Measurements from ENCODE around the gene PROM1. TPM values are rescaled to one million over a fixed set of nuclear protein-coding genes. Genes with fewer than 3 reads are reported as not detected.

The PROM1 gene
- total and polyA plus RNA-seq, 2 donors (not counting 1 experiment from before 2014, with no cell fraction given), result 0.10 to 0.17 TPM

- Histone ChIP-seq H3K79me2 (ENCODE audit: control insufficient read depth, insufficient read depth, low read length) (no peaks in the 10 kb centered on the region), H4K20me1 (ENCODE audit: control insufficient read depth, extremely low read depth, insufficient read depth, low read length) (no peaks in the 10 kb centered on the region), H2AFZ (ENCODE audit: low read length) (no peak overlapping the region), H3K27me3 (ENCODE audit: control insufficient read depth, insufficient read depth, low read length) (peaks cover 2% of the 10 kb centered on the region), H3K4me1 (ENCODE audit: control insufficient read depth, extremely low read depth, insufficient read depth, low read length) (no peaks in the 10 kb centered on the region), H3K9ac (ENCODE audit: insufficient read depth, low read length) (no peak overlapping the region), H3K9me3 (ENCODE audit: control insufficient read depth, insufficient read depth, low read depth, low read length) (no peaks in the 10 kb centered on the region), H3K4me2 (ENCODE audit: extremely low read depth, insufficient read depth, low read length) (no peak overlapping the region), H3K27ac (ENCODE audit: insufficient read depth, low read length) (no peak overlapping the region), H3K36me3 (ENCODE audit: control insufficient read depth, insufficient read depth, low read length) (no peaks in the 10 kb centered on the region), H3K4me3 (replicated peaks in 1 of 4; ENCODE audit: control extremely low read depth in 1 of 4, insufficient read depth in 1 of 4, low read depth in 3 of 4, low read length in 4 of 4) (no peak overlapping the region)
- TF ChIP-seq EZH2 (IDR thresholded peaks at IDR 0.05; ENCODE audit: low read length, missing control alignments) (no peak), CTCF (conservative IDR thresholded peaks at IDR 0.05 in 1 of 2, IDR thresholded peaks at IDR 0.05 in 1 of 2; ENCODE audit: low read depth in 1 of 2, low read length in 2 of 2) (no peak)
- no peak for DNase-seq (ENCODE audit: low read depth in 2 of 2)
Measured at GRCh38 chr4:16129336-16129735, 45.5 kb upstream of the PROM1 start.

- H2AFZ ChIP-seq (ENCODE audit: low read length), result no peak overlapping the region
- no peaks in the 10 kb centered on the region for H3K9me3 ChIP-seq (ENCODE audit: control insufficient read depth, insufficient read depth, low read depth, low read length)
- H3K36me3 ChIP-seq (ENCODE audit: control insufficient read depth, insufficient read depth, low read length), result no peaks in the 10 kb centered on the region
- no peak for DNase-seq (ENCODE audit: low read depth in 2 of 2)
- no peak overlapping the region for H3K27ac ChIP-seq (ENCODE audit: insufficient read depth, low read length)
- H3K9ac ChIP-seq (ENCODE audit: insufficient read depth, low read length), result no peak overlapping the region
- no peaks in the 10 kb centered on the region for H4K20me1 ChIP-seq (ENCODE audit: control insufficient read depth, extremely low read depth, insufficient read depth, low read length)
- H3K79me2 ChIP-seq (ENCODE audit: control insufficient read depth, insufficient read depth, low read length), result no peaks in the 10 kb centered on the region
- no peak overlapping the region for H3K4me2 ChIP-seq (ENCODE audit: extremely low read depth, insufficient read depth, low read length)
- no peak for TF ChIP-seq CTCF (conservative IDR thresholded peaks at IDR 0.05 in 1 of 2, IDR thresholded peaks at IDR 0.05 in 1 of 2; ENCODE audit: low read depth in 1 of 2, low read length in 2 of 2)
- no peak for TF ChIP-seq EZH2 (IDR thresholded peaks at IDR 0.05; ENCODE audit: low read length, missing control alignments)
- no peak overlapping the region for H3K4me3 ChIP-seq (replicated peaks in 1 of 4; ENCODE audit: control extremely low read depth in 1 of 4, insufficient read depth in 1 of 4, low read depth in 3 of 4, low read length in 4 of 4)
- no peaks in the 10 kb centered on the region for H3K4me1 ChIP-seq (ENCODE audit: control insufficient read depth, extremely low read depth, insufficient read depth, low read length)
- peaks cover 5% of the 10 kb centered on the region for H3K27me3 ChIP-seq (ENCODE audit: control insufficient read depth, insufficient read depth, low read length)
Measured at GRCh38 chr4:16126714-16127113, 42.9 kb upstream of the PROM1 start.

- no peak for DNase-seq (ENCODE audit: low read depth in 2 of 2)
- Histone ChIP-seq H3K9me3 (ENCODE audit: control insufficient read depth, insufficient read depth, low read depth, low read length) (no peaks in the 10 kb centered on the region), H2AFZ (ENCODE audit: low read length) (no peak overlapping the region), H3K27me3 (ENCODE audit: control insufficient read depth, insufficient read depth, low read length) (peaks cover 5% of the 10 kb centered on the region), H3K4me1 (ENCODE audit: control insufficient read depth, extremely low read depth, insufficient read depth, low read length) (no peaks in the 10 kb centered on the region), H3K9ac (ENCODE audit: insufficient read depth, low read length) (no peak overlapping the region), H3K36me3 (ENCODE audit: control insufficient read depth, insufficient read depth, low read length) (no peaks in the 10 kb centered on the region), H3K27ac (ENCODE audit: insufficient read depth, low read length) (no peak overlapping the region), H3K4me2 (ENCODE audit: extremely low read depth, insufficient read depth, low read length) (no peak overlapping the region), H4K20me1 (ENCODE audit: control insufficient read depth, extremely low read depth, insufficient read depth, low read length) (no peaks in the 10 kb centered on the region), H3K4me3 (replicated peaks in 1 of 4; ENCODE audit: control extremely low read depth in 1 of 4, insufficient read depth in 1 of 4, low read depth in 3 of 4, low read length in 4 of 4) (no peak overlapping the region), H3K79me2 (ENCODE audit: control insufficient read depth, insufficient read depth, low read length) (no peaks in the 10 kb centered on the region)
- TF ChIP-seq EZH2 (IDR thresholded peaks at IDR 0.05; ENCODE audit: low read length, missing control alignments) (no peak), CTCF (conservative IDR thresholded peaks at IDR 0.05 in 1 of 2, IDR thresholded peaks at IDR 0.05 in 1 of 2; ENCODE audit: low read depth in 1 of 2, low read length in 2 of 2) (no peak)
Measured at GRCh38 chr4:16125571-16126445, 42.0 kb upstream of the PROM1 start.

Data from fibroblast of lung (primary cell).